ENCODE results near the gene C1orf21. TPM values are rescaled to one million over a fixed set of nuclear protein-coding genes. Genes with fewer than 3 reads are reported as not detected.

The C1orf21 gene
- total and polyA plus RNA-seq, 10 donors = 9.7 to 60.4 (median 26.7) TPM

DNA sequence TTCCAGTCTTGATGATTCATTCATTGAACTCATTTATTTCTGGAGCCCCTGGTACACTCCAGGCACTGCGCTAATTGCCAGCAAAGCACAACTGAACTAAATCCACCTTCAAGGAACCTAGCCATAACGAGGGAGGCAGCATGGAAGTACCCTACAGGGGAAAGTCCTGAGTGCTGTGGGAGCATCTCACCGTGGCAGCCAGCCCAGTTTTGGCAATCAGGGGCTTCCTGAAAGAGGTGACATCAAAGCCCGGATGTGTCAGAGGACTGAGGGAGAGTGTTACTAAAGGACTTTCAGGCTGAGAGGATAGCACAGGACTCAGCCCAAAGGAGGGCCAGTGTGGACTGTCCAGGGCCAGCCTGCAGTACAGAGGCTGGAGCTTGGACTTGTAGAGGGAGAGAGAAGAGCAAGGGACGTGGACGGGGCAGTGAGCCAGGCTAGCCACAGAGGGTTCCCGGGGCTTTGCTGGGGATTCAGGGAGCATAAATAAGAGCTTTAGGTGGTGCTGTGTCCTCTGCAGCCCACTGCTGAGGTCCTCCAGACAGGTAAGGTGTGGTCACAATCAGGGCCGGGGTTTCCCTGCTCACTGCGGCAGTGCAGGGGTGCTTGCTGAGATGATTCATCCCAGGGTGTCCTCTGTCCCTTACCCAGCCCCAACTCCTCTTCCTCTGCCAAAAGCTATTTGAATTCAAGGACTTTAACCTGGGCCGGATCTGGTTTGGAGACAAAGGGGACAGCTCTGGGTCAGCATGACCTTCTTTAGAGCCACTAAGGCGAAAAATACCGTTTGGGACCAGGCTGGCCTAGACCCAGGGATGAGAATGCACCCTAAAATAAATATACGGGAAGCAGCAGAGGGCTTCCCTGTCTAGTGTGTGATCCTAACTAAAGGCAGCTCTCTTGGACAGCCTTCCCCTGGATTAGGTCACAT is 239.5 kb downstream of the C1orf21 start:
- peaks cover 0 to 46% (median 13%) of the 10 kb centered on the region in 6 donors for H3K4me1 ChIP-seq

DNA sequence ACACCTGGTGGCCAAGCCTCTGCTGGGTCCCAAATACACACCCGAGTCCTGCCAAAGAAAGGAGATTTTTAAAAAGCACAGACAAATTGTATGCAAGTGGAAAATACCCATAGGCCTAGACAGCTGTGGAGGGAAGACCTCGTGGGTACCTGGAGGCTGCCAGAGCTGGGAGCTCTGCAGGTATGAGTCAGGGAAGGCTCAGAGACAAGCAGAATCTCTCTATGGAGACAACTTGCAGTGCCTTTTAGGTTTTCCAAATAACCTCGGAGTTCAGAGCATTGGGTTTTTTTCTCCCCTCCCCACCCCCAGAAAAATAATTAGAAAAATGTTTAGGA is 240.1 kb downstream of the C1orf21 start:
- no peak overlapping the region for H3K4me3 ChIP-seq
- no peaks in the 10 kb centered on the region for H3K9me3 ChIP-seq
- DNase-seq = no peak
- peak overlapping the region in 5 of 8 donors; percentile 12 to 63 (median 61) for H3K27ac ChIP-seq
- H3K36me3 ChIP-seq = no peaks in the 10 kb centered on the region
- TF ChIP-seq POLR2AphosphoS5 (IDR thresholded peaks at IDR 0.05) (no peak), POLR2A (IDR thresholded peaks at IDR 0.05) (no peak)
- TF ChIP-seq, protein P1, sequence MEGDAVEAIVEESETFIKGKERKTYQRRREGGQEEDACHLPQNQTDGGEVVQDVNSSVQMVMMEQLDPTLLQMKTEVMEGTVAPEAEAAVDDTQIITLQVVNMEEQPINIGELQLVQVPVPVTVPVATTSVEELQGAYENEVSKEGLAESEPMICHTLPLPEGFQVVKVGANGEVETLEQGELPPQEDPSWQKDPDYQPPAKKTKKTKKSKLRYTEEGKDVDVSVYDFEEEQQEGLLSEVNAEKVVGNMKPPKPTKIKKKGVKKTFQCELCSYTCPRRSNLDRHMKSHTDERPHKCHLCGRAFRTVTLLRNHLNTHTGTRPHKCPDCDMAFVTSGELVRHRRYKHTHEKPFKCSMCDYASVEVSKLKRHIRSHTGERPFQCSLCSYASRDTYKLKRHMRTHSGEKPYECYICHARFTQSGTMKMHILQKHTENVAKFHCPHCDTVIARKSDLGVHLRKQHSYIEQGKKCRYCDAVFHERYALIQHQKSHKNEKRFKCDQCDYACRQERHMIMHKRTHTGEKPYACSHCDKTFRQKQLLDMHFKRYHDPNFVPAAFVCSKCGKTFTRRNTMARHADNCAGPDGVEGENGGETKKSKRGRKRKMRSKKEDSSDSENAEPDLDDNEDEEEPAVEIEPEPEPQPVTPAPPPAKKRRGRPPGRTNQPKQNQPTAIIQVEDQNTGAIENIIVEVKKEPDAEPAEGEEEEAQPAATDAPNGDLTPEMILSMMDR (IDR thresholded peaks at IDR 0.05 in 8 of 11, conservative IDR thresholded peaks at IDR 0.05 in 3 of 11) = no peak
- peaks cover 0 to 42% (median 13%) of the 10 kb centered on the region in 6 donors for H3K4me1 ChIP-seq
- intact Hi-C loops (cut with DNase I; ENCODE audit: low total_unique reads) = no loop called here
- H3K27me3 ChIP-seq (replicated peaks in 1 of 7) = no peaks in the 10 kb centered on the region
- WGBS, 5 donors = 68 to 88% (median 77%) methylated on average over 3 of the region's 3 CpGs

More for the DNA sequence above, 239.5 kb downstream of the C1orf21 start:
- intact Hi-C loops (cut with DNase I; ENCODE audit: low total_unique reads) = no loop called here
- Histone ChIP-seq H3K36me3 (no peaks in the 10 kb centered on the region), H3K4me3 (no peak overlapping the region), H3K27ac (peak overlapping the region in 6 of 8 donors; percentile 12 to 63 (median 54)), H3K27me3 (replicated peaks in 1 of 7) (no peaks in the 10 kb centered on the region), H3K9me3 (no peaks in the 10 kb centered on the region)
- TF ChIP-seq, protein P1 (IDR thresholded peaks at IDR 0.05 in 8 of 11, conservative IDR thresholded peaks at IDR 0.05 in 3 of 11) = no peak
- TF ChIP-seq POLR2A (IDR thresholded peaks at IDR 0.05) = no peak
- TF ChIP-seq POLR2AphosphoS5 (IDR thresholded peaks at IDR 0.05) = peak in 1 of 3 donors; percentile 25
- 54 to 72% (median 60%) methylated on average over 13 of the region's 13 CpGs for WGBS, 5 donors
- DNase-seq = no peak

DNA sequence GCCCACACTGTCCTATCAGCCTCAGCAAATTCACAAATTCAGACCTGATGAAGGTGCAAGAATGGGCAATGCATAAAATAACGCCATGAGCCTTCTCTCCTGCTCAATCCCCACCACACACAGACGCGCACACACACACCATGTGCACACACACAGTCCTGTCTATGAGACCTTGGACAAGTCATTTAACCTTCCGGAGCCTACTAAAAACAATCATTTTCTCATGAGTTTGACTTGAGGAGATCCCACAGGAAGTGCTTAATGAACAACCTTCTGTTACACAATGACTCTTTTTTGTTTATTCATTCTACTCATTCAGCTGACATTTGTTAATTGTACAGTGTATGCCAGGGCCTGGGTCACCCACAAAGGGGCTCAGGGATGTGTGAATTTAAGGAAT is 242.4 kb downstream of the C1orf21 start:
- Histone ChIP-seq H3K4me3 (no peak overlapping the region), H3K27ac (peak overlapping the region in 7 of 8 donors; percentile 27 to 75 (median 68)), H3K36me3 (no peaks in the 10 kb centered on the region), H3K4me1 (peaks cover 0 to 34% (median 13%) of the 10 kb centered on the region in 6 donors), H3K9me3 (no peaks in the 10 kb centered on the region), H3K27me3 (replicated peaks in 1 of 7) (no peaks in the 10 kb centered on the region)
- 53 to 77% (median 63%) methylated on average over 4 of the region's 4 CpGs for whole genome bisulfite sequencing, 5 donors
- DNase-seq = no peak
- intact Hi-C loops (cut with DNase I; ENCODE audit: low total_unique reads) = no loop called here
- TF ChIP-seq, protein P1 (IDR thresholded peaks at IDR 0.05 in 8 of 11, conservative IDR thresholded peaks at IDR 0.05 in 3 of 11) = no peak
- TF ChIP-seq POLR2AphosphoS5 (IDR thresholded peaks at IDR 0.05) (no peak), POLR2A (IDR thresholded peaks at IDR 0.05) (no peak)

DNA sequence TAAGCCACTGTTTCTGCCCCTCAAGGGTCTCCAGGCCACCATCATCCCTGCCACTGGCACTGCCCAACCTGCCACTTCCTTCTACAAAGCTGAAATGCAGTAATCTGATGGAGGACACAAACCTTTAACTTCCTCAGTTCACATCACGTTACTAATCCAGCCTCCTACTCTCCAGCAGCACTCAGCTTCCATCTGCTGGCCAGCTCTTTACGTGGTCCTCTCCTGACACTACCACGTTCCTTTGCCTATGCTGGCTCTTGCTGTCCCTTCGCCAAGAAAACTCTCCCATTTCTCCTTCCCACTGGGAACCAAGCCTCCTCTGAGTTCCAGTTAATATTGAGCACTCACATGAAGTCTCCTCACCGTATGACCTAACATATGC is 243.8 kb downstream of the C1orf21 start:
- Histone ChIP-seq H3K27ac (peak overlapping the region in 6 of 8 donors; percentile 49 to 75 (median 68)), H3K27me3 (replicated peaks in 1 of 7) (no peaks in the 10 kb centered on the region), H3K9me3 (no peaks in the 10 kb centered on the region), H3K4me3 (no peak overlapping the region), H3K36me3 (no peaks in the 10 kb centered on the region), H3K4me1 (peaks cover 0 to 32% (median 12%) of the 10 kb centered on the region in 6 donors)
- no peak for DNase-seq
- intact Hi-C loops (cut with DNase I; ENCODE audit: low total_unique reads) = no loop called here
- TF ChIP-seq POLR2AphosphoS5 (IDR thresholded peaks at IDR 0.05) (no peak), POLR2A (IDR thresholded peaks at IDR 0.05) (no peak)
- TF ChIP-seq, protein P1 (IDR thresholded peaks at IDR 0.05 in 8 of 11, conservative IDR thresholded peaks at IDR 0.05 in 3 of 11) = no peak
- 67 to 87% (median 76%) methylated on average over 5 of the region's 5 CpGs for WGBS, 5 donors
